ENCODE data around the gene PLEKHH3.

GRCh38 chr17:42694524-42694923 lies 17.7 kb upstream of the PLEKHH3 start:
- TF ChIP-seq CTCF (optimal IDR thresholded peaks at IDR 0.05 in 1 of 3, IDR thresholded peaks at IDR 0.05 in 1 of 3, conservative IDR thresholded peaks at IDR 0.05 in 1 of 3; ENCODE audit: extremely low read depth in 1 of 3, insufficient read depth in 2 of 3, low read length in 3 of 3) (no peak), EZH2 (IDR thresholded peaks at IDR 0.05; ENCODE audit: low read length) (no peak)
